HG03064 (cell line): Measurements from ENCODE around the gene CPNE9.

Experiments
- ATAC-seq: cut with Tn5 transposase; IDR thresholded peaks from one replicate; pipeline ENCODE4 v1.9.1; 2021; ENCODE audit warnings: low read depth; ENCODE audit not compliant: unreplicated experiment

The CPNE9 gene

DNA sequence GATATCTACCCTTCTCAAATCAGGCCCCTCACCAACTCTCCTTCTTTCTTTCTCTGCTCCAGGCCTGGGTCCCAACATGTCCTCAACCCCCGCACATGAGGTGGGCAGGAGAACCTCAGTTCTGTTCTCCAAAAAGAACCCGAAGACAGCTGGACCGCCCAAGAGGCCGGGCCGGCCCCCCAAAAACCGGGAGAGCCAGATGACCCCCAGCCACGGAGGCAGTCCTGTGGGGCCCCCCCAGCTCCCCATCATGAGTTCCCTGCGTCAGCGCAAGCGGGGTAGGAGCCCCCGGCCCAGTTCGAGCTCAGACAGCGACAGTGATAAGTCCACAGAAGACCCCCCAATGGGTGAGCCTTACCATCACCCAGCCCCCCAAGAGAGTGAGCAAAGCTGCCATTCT is 40.5 kb downstream of the CPNE9 start:
- no peak for ATAC-seq

GRCh38 chr3:9745521-9745920 is 41.9 kb downstream of the CPNE9 start:
- no peak for ATAC-seq

DNA sequence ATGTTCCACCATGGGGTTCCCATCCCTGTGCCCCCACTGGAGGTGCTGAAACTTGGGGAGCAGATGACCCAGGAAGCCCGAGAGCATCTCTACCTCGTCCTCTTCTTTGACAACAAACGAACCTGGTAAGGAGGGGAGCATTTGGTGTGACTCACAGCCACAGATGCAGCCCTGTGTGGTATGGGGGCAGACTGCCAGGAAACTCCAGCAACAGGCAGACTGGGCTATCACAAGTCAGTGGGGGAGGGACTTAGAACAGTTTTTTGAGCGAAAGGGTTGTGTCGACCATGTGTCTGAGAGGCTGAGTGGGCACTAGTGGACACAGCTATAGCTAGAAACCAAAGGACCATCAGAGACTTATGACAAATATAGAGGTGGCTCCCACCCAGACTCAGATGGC is 42.7 kb downstream of the CPNE9 start:
- ATAC-seq = no peak

DNA sequence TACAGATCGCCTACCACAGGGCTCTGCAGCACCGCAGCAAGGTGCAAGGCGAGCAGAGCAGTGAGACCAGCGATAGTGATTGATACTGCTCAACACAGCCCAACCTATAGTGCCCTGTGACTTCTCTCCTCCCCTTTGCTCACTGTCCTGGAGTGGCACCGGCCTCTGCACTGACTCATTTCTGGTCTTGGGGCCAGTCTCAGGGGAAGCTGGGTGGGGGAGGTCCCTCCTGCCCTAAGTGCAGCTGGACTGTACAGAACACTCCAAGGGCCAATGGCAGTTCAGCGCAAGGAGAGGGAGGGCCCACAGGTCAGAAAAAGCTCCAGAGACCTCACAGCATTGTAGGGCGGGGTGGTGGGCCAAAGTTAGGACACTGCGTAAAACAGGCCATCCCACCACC is 43.6 kb downstream of the CPNE9 start:
- ATAC-seq = no peak

GRCh38 chr3:9748031-9748430 is 44.4 kb downstream of the CPNE9 start:
- ATAC-seq = no peak

DNA sequence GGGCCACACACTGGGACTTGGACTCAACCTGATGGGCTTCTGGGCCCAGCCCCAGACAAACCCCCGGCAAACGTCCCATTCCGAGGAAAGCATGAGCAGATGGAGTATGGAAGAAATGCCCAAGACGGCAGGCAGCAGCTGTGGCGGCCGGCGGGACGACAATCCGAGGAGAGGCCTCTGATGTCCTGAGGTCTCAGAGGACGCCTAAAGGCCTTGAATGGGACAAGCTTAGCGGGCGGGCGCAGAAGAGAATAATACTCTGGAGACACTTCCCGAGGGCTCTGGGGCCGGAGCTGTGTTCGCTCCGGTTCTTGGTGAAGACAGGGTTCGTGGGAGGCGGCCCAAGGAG is 45.6 kb downstream of the CPNE9 start:
- no peak for ATAC-seq

GRCh38 chr3:9749645-9750555 is 46.3 kb downstream of the CPNE9 start, which contains the start of gene OGG1:
Gene OGG1, plus strand, starts transcription at chr3:9749952. Its CDS starts 335 bp downstream, at chr3:9750287.
- ATAC-seq = peak; percentile 93

GRCh38 chr3:9750556-9751411 is 47.2 kb downstream of the CPNE9 start:
- ATAC-seq = no peak

- no peak for ATAC-seq
Measured at GRCh38 chr3:9754678-9755077, 51.0 kb downstream of the CPNE9 start.

DNA sequence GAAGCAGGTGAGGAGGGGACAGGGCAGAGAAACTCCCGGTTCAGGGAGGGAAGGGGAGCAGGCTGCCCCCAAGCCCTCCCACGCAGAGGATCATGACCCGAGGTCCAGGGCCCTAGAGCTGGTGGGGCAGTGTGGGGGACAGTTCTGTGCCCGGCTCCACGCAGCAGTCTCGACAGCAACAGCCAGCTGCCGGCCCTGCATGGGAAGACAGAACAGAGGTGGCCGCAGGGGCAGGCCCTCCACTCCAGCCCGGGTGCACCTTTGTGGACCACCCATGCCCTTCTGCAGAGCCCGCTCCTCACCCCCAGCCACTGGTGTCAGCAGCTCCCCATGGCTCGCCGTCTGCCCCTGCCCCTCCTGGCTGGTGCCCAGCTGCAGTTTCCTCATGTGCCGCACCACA is 53.8 kb downstream of the CPNE9 start:
- ATAC-seq = no peak

DNA sequence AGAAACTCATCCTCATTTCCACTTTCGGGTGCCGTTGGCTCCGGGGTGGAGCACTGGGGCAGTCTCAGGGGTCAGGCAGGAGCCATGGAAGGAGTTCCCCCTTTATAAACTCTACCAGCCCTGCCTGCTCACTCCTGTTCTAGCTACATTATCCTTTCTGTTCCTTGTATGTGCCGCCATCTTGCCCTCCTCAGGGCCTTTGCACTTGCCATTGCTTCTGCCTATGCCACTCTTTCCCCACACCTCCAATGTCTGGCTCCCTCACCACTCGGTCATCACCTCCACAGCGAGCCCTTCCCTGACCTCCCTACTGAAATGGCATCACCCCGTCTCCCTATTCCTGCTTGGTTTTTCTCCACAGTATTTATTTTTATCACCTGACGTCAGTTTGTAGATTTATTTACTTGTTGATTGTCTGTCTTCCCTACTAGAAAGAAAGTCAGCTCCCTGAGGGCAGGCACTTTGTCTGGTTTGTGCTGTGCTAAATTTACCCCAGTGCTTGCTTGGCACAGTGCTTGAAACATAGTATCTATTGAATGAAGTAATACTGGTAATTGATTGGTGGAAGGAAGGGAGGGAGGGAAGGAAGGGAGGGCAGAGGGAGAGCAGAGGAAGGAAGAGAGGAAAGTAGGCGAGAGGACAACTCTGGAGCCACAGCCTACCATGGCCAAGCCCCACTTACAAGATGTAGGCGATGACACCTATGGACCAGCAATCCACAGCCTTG is 57.3 kb downstream of the CPNE9 start:
- no peak for ATAC-seq

GRCh38 chr3:9761919-9762318 is 58.3 kb downstream of the CPNE9 start:
- ATAC-seq = no peak

- no peak for ATAC-seq
Measured at GRCh38 chr3:9762871-9763270, 59.2 kb downstream of the CPNE9 start.

GRCh38 chr3:9765865-9766264 is 62.2 kb downstream of the CPNE9 start:
- no peak for ATAC-seq

DNA sequence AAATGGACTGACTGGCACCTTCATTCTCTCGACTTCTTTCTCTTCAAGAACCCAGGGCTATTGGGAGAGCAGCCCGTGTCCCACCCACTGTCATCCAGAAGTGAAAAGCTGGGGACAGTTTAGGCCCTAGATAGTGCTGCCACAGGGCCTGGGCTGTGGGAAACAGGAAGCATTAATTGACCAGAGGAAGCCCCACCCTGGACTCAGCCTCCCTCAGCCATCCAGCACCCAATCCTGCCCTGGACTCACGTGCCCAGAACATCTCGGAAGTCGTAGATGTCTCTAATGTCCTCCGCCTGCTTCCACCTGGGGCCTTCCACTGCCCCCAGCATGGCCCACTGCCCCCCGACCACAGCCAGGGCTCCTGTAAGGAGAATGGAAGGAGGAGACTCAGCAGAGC is 63.8 kb downstream of the CPNE9 start:
- ATAC-seq = no peak

- ATAC-seq = no peak
Measured at GRCh38 chr3:9768141-9768775, 64.6 kb downstream of the CPNE9 start.

DNA sequence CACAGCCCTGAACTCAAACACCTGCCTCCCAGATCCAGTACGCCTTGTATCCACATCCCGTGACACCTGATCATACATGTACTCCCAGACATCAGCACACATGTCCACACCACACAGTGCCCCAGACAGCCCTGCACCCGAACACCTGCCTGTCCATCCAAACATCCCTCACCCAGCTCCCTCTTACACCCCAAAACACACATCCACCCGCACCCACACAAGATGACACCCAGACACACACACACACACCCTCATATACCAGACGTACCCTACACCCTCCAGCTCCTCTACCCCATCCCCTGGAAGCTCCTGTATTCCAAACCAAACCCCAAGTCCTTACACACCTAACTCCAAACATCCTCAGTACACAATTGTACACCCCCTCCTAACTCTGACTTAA is 65.4 kb downstream of the CPNE9 start:
- no peak for ATAC-seq

DNA sequence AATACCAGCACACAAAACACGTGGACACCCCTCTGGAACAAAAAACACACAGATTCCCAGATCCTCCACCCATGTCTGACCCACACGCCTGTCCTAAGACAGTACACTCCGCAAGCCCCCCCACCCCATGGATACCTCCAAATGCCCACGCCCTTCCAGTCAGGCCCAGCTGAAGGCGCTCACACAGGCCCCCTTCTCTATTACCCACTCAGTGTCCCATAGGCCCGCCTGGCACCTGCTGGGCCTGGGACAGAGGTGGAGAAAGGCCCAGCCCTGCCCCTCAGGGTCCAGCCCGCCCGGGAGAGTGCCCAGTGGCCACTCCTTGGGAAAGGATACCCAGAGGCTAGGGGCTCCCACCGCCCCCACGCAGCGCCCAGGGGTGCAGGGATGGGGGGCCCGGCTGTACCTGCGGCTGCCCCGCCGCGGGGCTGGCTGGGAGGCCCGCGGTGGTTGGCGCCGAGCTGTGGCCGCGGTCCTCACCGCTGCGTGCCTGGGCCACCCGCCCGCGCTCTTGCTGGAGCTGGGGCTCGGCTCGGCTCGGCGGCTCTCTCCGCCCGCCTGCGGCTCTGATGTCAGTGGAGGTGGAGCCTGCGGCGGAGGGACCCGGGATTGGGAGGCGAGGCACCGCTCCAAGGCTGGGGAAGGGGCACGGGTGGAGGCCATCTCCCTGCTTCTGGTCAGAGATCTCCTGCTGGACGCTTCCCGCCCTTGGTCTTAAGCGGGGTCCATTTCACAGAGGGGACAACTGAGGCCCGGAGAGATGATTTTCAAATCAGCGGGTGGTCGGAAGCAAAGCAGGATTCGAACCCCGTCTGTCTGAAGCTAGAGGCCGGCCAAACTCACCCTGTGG is 66.0 kb downstream of the CPNE9 start, which contains the start of gene CAMK1:
Gene CAMK1 (minus strand): TSS at position 522 of the 850 bp plus-strand sequence. CDS start 2,198 bp downstream, outside the sequence.
- no peak for ATAC-seq

GRCh38 chr3:9770276-9770812 is 66.7 kb downstream of the CPNE9 start:
- ATAC-seq = no peak
